Activated naive CD4-positive, alpha-beta T cell treated with anti-CD3 and anti-CD28 coated beads, Interleukin-2, amount 50 U/mL, for 72 hours (primary cell): ENCODE results near the gene TSPEAR. TPM values are rescaled to one million over a fixed set of nuclear protein-coding genes. Genes with fewer than 3 reads are reported as not detected.

Experiments
- ATAC-seq, 2 donors: fragments of 150-1000 bp; cut with Tn5 transposase; 2 replicates each; pipeline ENCODE4 v1.10.0; 2021; ENCODE audit warnings: mild to moderate bottlenecking in 2 of 2, moderate library complexity in 2 of 2
- DNase-seq, 2 donors: peaks; one replicate each; pipeline ENCODE4 v3.0.0; 2021 to 2022; ENCODE audit warnings: low spot score in 2 of 2
- H3K27ac Mint-ChIP-seq, 2 donors: one replicate each; pipeline ENCODE4 v1.8.0; 2022; ENCODE audit warnings: mild to moderate bottlenecking in 2 of 2, mixed read lengths in 2 of 2
- H3K36me3 Mint-ChIP-seq, 2 donors: one replicate each; pipeline ENCODE4 v1.8.0; 2022; ENCODE audit warnings: mixed read lengths in 2 of 2
- H3K9me3 Mint-ChIP-seq, 2 donors: one replicate each; pipeline ENCODE4 v1.8.0; 2022; ENCODE audit warnings: mixed read lengths in 2 of 2
- total RNA-seq, 2 donors: library from RNA; stranded (reverse); gene quantifications; one replicate each; pipeline ENCODE4 v1.2.3, GENCODE V29; 2022

Gene TSPEAR
- total RNA-seq, 2 donors from 2014 or later, result not detected

- Mint-ChIP-seq H3K27ac (no peak overlapping the region), H3K36me3 (no peaks in the 10 kb centered on the region), H3K9me3 (no peaks in the 10 kb centered on the region)
- no peak for ATAC-seq
- DNase-seq, result no peak
These were observed 244.1 kb downstream of the TSPEAR start for GRCh38 chr21:44466996-44467858.

GRCh38 chr21:44466351-44466954, 244.9 kb downstream of the TSPEAR start:
- H3K9me3 Mint-ChIP-seq, result no peaks in the 10 kb centered on the region
- H3K27ac Mint-ChIP-seq, result no peak overlapping the region
- DNase-seq, result no peak
- H3K36me3 Mint-ChIP-seq, result no peaks in the 10 kb centered on the region
- no peak for ATAC-seq

GRCh38 chr21:44464351-44464750, 247.0 kb downstream of the TSPEAR start:
- ATAC-seq (no peak), DNase-seq (peak in 1 of 2 donors; percentile 44)
- Mint-ChIP-seq H3K9me3 (no peaks in the 10 kb centered on the region), H3K27ac (peak overlapping the region in 1 of 2 donors; percentile 72), H3K36me3 (no peaks in the 10 kb centered on the region)

GRCh38 chr21:44463724-44464123, 247.6 kb downstream of the TSPEAR start:
- DNase-seq (peak in 1 of 2 donors; percentile 48), ATAC-seq (no peak)
- Mint-ChIP-seq H3K9me3 (no peaks in the 10 kb centered on the region), H3K36me3 (no peaks in the 10 kb centered on the region), H3K27ac (peak overlapping the region in 1 of 2 donors; percentile 72)

- Mint-ChIP-seq H3K36me3 (no peaks in the 10 kb centered on the region), H3K27ac (no peak overlapping the region), H3K9me3 (no peaks in the 10 kb centered on the region)
- no peak for ATAC-seq
- DNase-seq, result peak in 1 of 2 donors; percentile 51
These were observed 248.6 kb downstream of the TSPEAR start for GRCh38 chr21:44462834-44463200.

GRCh38 chr21:44462086-44462833, 249.1 kb downstream of the TSPEAR start:
- ATAC-seq, result no peak
- Mint-ChIP-seq H3K9me3 (no peaks in the 10 kb centered on the region), H3K27ac (no peak overlapping the region), H3K36me3 (no peaks in the 10 kb centered on the region)
- DNase-seq, result peak in 1 of 2 donors; percentile 50

GRCh38 chr21:44461464-44462001, 249.8 kb downstream of the TSPEAR start:
- Mint-ChIP-seq H3K36me3 (no peaks in the 10 kb centered on the region), H3K9me3 (no peaks in the 10 kb centered on the region), H3K27ac (no peak overlapping the region)
- no peak for ATAC-seq
- DNase-seq, result no peak

- Mint-ChIP-seq H3K9me3 (no peaks in the 10 kb centered on the region), H3K36me3 (no peaks in the 10 kb centered on the region), H3K27ac (no peak overlapping the region)
- no peak for ATAC-seq
- DNase-seq, result no peak
These were observed 250.4 kb downstream of the TSPEAR start for GRCh38 chr21:44461005-44461404.

- Mint-ChIP-seq H3K36me3 (no peaks in the 10 kb centered on the region), H3K9me3 (no peaks in the 10 kb centered on the region), H3K27ac (no peak overlapping the region)
- ATAC-seq (no peak), DNase-seq (no peak)
These were observed 251.0 kb downstream of the TSPEAR start for GRCh38 chr21:44460441-44460755.

GRCh38 chr21:44459712-44460440, 251.5 kb downstream of the TSPEAR start:
- Mint-ChIP-seq H3K27ac (peak overlapping the region in 1 of 2 donors; percentile 42), H3K9me3 (no peaks in the 10 kb centered on the region), H3K36me3 (no peaks in the 10 kb centered on the region)
- ATAC-seq (no peak), DNase-seq (no peak)

- H3K9me3 Mint-ChIP-seq, result peaks cover 4% of the 10 kb centered on the region in 2 donors
- peak overlapping the region in 1 of 2 donors; percentile 42 for H3K27ac Mint-ChIP-seq
These were observed 252.2 kb downstream of the TSPEAR start for GRCh38 chr21:44458971-44459711.

GRCh38 chr21:44456915-44457736, 254.2 kb downstream of the TSPEAR start:
- DNase-seq (no peak), ATAC-seq (no peak)
- peaks cover 7 to 8% of the 10 kb centered on the region in 2 donors for H3K9me3 Mint-ChIP-seq
- H3K36me3 Mint-ChIP-seq, result no peaks in the 10 kb centered on the region
- H3K27ac Mint-ChIP-seq, result no peak overlapping the region

More at GRCh38 chr21:44458971-44459711, 252.2 kb downstream of the TSPEAR start:
- H3K36me3 Mint-ChIP-seq, result no peaks in the 10 kb centered on the region
- ATAC-seq (no peak), DNase-seq (no peak)

- Mint-ChIP-seq H3K9me3 (peaks cover 7 to 8% of the 10 kb centered on the region in 2 donors), H3K36me3 (no peaks in the 10 kb centered on the region), H3K27ac (no peak overlapping the region)
- ATAC-seq (no peak), DNase-seq (no peak)
These were observed 255.0 kb downstream of the TSPEAR start for GRCh38 chr21:44456214-44456914.

- peak; percentile 62 to 66 for ATAC-seq
- Mint-ChIP-seq H3K27ac (peak overlapping the region in 1 of 2 donors; percentile 44), H3K36me3 (no peaks in the 10 kb centered on the region)
These were observed 255.7 kb downstream of the TSPEAR start for GRCh38 chr21:44455524-44456213.

More at GRCh38 chr21:44455524-44456213, 255.7 kb downstream of the TSPEAR start:
- H3K9me3 Mint-ChIP-seq, result peaks cover 7 to 8% of the 10 kb centered on the region in 2 donors
- DNase-seq, result peak in 1 of 2 donors; percentile 37
